ENCODE data around the gene DPP9.

DPP9 gene

GRCh38 chr19:4694211-4694987, 29.2 kb downstream of the DPP9 start:
- no peak overlapping the region for H2AFZ ChIP-seq (ENCODE audit: low read depth, low read length)
- no peaks in the 10 kb centered on the region for H3K27me3 ChIP-seq (ENCODE audit: low read depth, low read length)
- no peaks in the 10 kb centered on the region for H3K79me2 ChIP-seq (ENCODE audit: low read length)
- no peaks in the 10 kb centered on the region for H3K4me1 ChIP-seq (ENCODE audit: low read length)
- H4K20me1 ChIP-seq (ENCODE audit: insufficient read depth, low read length), result no peaks in the 10 kb centered on the region
- no peak for TF ChIP-seq CTCF (IDR thresholded peaks at IDR 0.05; ENCODE audit: low read depth, low read length)
- TF ChIP-seq EZH2phosphoT487 (IDR thresholded peaks at IDR 0.05; ENCODE audit: low read depth), result no peak
- no peak overlapping the region for H3K27ac ChIP-seq (ENCODE audit: low read length)
- no peaks in the 10 kb centered on the region for H3K9me3 ChIP-seq (ENCODE audit: insufficient read depth, low read length)
- H3K36me3 ChIP-seq (replicated peaks; ENCODE audit: low read depth, low read length), result peaks cover 46% of the 10 kb centered on the region
- H3K4me2 ChIP-seq (ENCODE audit: low read length), result no peak overlapping the region
- no peak overlapping the region for H3K4me3 ChIP-seq (ENCODE audit: low read length)
- H3K9ac ChIP-seq (ENCODE audit: low read length), result no peak overlapping the region

DNA sequence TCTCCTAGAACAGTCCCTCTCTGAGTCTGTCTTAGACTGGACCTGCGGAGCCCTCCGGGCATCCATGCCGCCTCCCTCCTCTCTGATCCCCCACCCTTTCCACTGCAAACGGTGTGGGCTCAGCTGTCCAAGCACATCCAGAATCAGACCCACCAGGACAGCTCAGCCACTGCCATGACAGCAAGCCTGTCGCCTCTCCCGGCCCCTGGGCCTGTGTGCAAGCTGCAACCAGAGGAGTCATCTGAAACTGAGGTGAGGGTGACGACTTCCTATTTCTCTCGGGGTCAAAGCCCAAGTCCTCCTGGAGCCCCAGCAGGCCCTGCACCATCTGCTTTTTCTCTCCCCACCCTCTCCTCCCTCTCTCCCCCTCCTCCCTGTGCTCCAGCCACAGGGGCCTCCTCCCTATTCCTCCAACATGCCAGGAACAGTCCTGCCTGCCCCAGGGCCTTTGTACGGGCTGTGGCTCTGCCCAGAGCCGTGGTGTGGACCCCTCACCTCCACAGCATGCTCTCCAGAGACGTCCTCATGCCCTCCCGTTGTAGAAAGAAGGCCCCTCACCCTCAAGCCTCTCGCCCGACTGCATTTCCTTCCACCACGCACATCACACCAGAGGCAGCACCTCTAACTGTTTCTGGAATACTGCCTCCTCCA, 30.0 kb downstream of the DPP9 start:
- peaks cover 48% of the 10 kb centered on the region for H3K36me3 ChIP-seq (replicated peaks; ENCODE audit: low read depth, low read length)
- no peak overlapping the region for H3K9ac ChIP-seq (ENCODE audit: low read length)
- H3K79me2 ChIP-seq (ENCODE audit: low read length), result no peaks in the 10 kb centered on the region
- no peak for TF ChIP-seq CTCF (IDR thresholded peaks at IDR 0.05; ENCODE audit: low read depth, low read length)
- TF ChIP-seq EZH2phosphoT487 (IDR thresholded peaks at IDR 0.05; ENCODE audit: low read depth), result no peak
- no peak overlapping the region for H2AFZ ChIP-seq (ENCODE audit: low read depth, low read length)
- no peak overlapping the region for H3K27ac ChIP-seq (ENCODE audit: low read length)
- no peak overlapping the region for H3K4me3 ChIP-seq (ENCODE audit: low read length)
- H3K4me2 ChIP-seq (ENCODE audit: low read length), result no peak overlapping the region
- H3K9me3 ChIP-seq (ENCODE audit: insufficient read depth, low read length), result no peaks in the 10 kb centered on the region
- H3K4me1 ChIP-seq (ENCODE audit: low read length), result no peaks in the 10 kb centered on the region
- no peaks in the 10 kb centered on the region for H3K27me3 ChIP-seq (ENCODE audit: low read depth, low read length)
- H4K20me1 ChIP-seq (ENCODE audit: insufficient read depth, low read length), result no peaks in the 10 kb centered on the region

DNA sequence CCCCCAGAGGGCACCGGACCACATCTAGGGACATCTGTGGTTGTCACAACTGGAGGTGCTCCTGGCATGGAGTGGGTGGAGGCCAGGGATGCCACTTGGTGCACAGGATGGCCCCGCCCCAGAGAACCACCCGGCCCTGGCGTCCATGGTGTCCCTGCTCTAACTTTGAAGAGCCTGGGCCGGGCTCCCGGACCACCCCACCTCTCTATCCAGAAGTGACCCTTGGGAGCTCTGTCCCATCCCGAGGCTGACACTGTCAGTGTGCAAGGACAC, 30.6 kb downstream of the DPP9 start:
- H3K9ac ChIP-seq (ENCODE audit: low read length), result no peak overlapping the region
- no peak overlapping the region for H3K4me3 ChIP-seq (ENCODE audit: low read length)
- no peaks in the 10 kb centered on the region for H3K4me1 ChIP-seq (ENCODE audit: low read length)
- H3K27me3 ChIP-seq (ENCODE audit: low read depth, low read length), result no peaks in the 10 kb centered on the region
- no peak overlapping the region for H3K4me2 ChIP-seq (ENCODE audit: low read length)
- H3K79me2 ChIP-seq (ENCODE audit: low read length), result no peaks in the 10 kb centered on the region
- H2AFZ ChIP-seq (ENCODE audit: low read depth, low read length), result no peak overlapping the region
- H3K9me3 ChIP-seq (ENCODE audit: insufficient read depth, low read length), result no peaks in the 10 kb centered on the region
- no peak overlapping the region for H3K27ac ChIP-seq (ENCODE audit: low read length)
- no peaks in the 10 kb centered on the region for H4K20me1 ChIP-seq (ENCODE audit: insufficient read depth, low read length)
- H3K36me3 ChIP-seq (replicated peaks; ENCODE audit: low read depth, low read length), result peaks cover 52% of the 10 kb centered on the region
- TF ChIP-seq CTCF (IDR thresholded peaks at IDR 0.05; ENCODE audit: low read depth, low read length) (no peak), EZH2phosphoT487 (IDR thresholded peaks at IDR 0.05; ENCODE audit: low read depth) (no peak)

DNA sequence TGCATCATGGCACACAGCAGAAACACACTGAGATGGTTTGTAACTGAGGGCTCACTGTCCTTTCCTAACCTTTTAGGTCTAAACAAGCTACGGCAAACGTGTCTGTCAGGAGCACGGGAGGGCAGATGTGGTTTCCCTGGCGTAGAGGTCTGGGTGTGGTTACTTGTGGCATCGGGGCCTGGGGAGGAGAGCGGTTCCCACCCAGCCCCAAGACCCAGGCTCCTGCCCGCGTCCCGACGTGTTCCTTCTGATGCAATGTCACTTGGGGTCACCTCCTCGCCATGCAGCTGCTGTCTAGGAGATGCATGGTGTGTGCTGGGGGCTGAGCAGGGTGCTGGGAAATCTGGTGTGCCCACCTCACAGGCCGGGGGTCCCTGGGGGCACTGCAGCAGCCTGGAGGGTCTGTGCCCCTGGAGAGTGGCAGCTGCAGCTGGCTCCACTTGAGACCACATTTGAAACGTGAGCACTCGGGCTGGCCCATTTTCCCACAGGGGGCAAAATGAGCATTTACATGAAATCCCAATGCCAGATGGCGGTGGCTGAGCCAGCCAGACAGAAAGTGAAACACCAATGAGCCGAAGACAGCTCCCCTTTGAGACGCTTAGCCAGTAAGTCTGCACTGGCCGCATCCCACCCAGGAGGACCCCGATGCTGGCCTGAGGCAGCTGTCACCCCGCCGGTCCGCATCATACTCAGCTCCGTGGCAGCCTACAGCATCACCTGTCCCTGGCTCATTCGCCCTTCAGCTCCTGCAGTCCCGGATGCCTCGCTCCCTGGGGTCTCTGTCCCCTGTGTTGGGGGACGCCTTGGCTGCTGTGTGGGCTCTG, 31.2 kb downstream of the DPP9 start:
- no peaks in the 10 kb centered on the region for H3K4me1 ChIP-seq (ENCODE audit: low read length)
- H3K79me2 ChIP-seq (ENCODE audit: low read length), result no peaks in the 10 kb centered on the region
- H3K9me3 ChIP-seq (ENCODE audit: insufficient read depth, low read length), result no peaks in the 10 kb centered on the region
- H4K20me1 ChIP-seq (ENCODE audit: insufficient read depth, low read length), result no peaks in the 10 kb centered on the region
- TF ChIP-seq CTCF (IDR thresholded peaks at IDR 0.05; ENCODE audit: low read depth, low read length) (no peak), EZH2phosphoT487 (IDR thresholded peaks at IDR 0.05; ENCODE audit: low read depth) (no peak)
- peaks cover 50% of the 10 kb centered on the region for H3K36me3 ChIP-seq (replicated peaks; ENCODE audit: low read depth, low read length)
- no peak overlapping the region for H3K4me3 ChIP-seq (ENCODE audit: low read length)
- H2AFZ ChIP-seq (ENCODE audit: low read depth, low read length), result no peak overlapping the region
- no peak overlapping the region for H3K27ac ChIP-seq (ENCODE audit: low read length)
- no peak overlapping the region for H3K9ac ChIP-seq (ENCODE audit: low read length)
- no peak overlapping the region for H3K4me2 ChIP-seq (ENCODE audit: low read length)
- H3K27me3 ChIP-seq (ENCODE audit: low read depth, low read length), result no peaks in the 10 kb centered on the region
